ENCODE results near the gene OSBP2. TPM values are rescaled to one million over a fixed set of nuclear protein-coding genes. Genes with fewer than 3 reads are reported as not detected.

Gene OSBP2
- total RNA-seq, 1 experiment from 2014 or later = 10.2 TPM

DNA sequence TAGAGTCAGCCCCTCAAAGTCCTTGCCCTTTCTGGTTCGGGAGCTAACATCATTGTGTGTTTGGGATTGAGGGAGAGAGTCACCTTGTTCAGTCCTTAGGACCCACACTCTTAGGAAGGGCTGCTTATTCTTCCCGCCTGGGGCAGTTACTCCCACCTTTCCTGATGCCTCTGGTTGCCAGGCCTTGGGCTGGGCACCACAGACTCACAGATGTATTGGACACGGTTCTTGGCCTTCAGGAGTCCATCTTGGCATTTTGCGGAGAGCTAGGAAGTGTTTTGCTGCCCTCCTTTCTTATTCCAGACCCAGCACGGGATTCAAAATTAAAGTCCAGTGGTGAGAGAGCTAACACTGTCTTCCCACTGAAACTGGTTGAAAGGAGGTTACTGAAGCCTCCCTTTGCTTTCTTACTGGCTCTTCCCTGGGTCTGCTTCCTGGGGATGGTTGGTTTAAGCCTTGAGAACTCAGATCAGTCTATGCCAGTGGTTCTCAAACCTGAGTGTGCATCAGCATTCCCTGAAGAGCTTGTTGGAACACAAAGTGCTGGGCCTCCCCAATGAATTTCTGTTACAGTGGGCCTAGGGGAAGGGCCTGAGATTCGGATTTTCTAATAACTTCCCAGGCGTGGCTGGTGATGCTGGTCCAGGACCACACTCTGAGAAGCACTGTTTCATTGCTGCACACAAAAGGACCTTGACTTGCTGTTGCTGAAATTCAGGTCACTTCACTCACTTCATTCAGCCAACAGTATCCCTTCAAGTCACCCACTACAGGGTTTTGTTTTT lies 1.4 kb downstream of the OSBP2 start:
- H2AFZ ChIP-seq (ENCODE audit: low read length) = no peak overlapping the region
- TF ChIP-seq EZH2phosphoT487 (IDR thresholded peaks at IDR 0.05; ENCODE audit: borderline replicate concordance, low read length) (no peak), EZH2 (IDR thresholded peaks at IDR 0.05; ENCODE audit: low read length, unreplicated experiment) (no peak)
- TF ChIP-seq, protein P1, sequence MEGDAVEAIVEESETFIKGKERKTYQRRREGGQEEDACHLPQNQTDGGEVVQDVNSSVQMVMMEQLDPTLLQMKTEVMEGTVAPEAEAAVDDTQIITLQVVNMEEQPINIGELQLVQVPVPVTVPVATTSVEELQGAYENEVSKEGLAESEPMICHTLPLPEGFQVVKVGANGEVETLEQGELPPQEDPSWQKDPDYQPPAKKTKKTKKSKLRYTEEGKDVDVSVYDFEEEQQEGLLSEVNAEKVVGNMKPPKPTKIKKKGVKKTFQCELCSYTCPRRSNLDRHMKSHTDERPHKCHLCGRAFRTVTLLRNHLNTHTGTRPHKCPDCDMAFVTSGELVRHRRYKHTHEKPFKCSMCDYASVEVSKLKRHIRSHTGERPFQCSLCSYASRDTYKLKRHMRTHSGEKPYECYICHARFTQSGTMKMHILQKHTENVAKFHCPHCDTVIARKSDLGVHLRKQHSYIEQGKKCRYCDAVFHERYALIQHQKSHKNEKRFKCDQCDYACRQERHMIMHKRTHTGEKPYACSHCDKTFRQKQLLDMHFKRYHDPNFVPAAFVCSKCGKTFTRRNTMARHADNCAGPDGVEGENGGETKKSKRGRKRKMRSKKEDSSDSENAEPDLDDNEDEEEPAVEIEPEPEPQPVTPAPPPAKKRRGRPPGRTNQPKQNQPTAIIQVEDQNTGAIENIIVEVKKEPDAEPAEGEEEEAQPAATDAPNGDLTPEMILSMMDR (conservative IDR thresholded peaks at IDR 0.05; ENCODE audit: low read depth, low read length) = no peak
- H3K27me3 ChIP-seq (ENCODE audit: low read length) = no peaks in the 10 kb centered on the region
- H3K9me3 ChIP-seq (ENCODE audit: low read length) = no peaks in the 10 kb centered on the region
- POLR2A ChIA-PET (ENCODE audit: unreplicated experiment) = no interaction called here
- no peaks in the 10 kb centered on the region for H4K20me1 ChIP-seq (ENCODE audit: low read length)
- H3F3A ChIP-seq (ENCODE audit: low read length, unreplicated experiment) = no peaks in the 10 kb centered on the region
- no peaks in the 10 kb centered on the region for H3K36me3 ChIP-seq (ENCODE audit: low read depth, low read length)
- no peak overlapping the region for H3K4me3 ChIP-seq (ENCODE audit: low read length)
- no peak overlapping the region for H3K27ac ChIP-seq (ENCODE audit: low read length)
- H3K4me1 ChIP-seq (ENCODE audit: insufficient read depth, low read length) = peaks cover 9% of the 10 kb centered on the region; the same call in 1 of the 2 replicates
- no TSS peak for BruUV-seq (replicated peaks)
- no peak overlapping the region for H3K9ac ChIP-seq (ENCODE audit: low read length)
- H3K79me2 ChIP-seq (ENCODE audit: low read length) = no peaks in the 10 kb centered on the region
- ATAC-seq = no peak
- DNase-seq = no peak
- H3K9me2 ChIP-seq (replicated peaks; ENCODE audit: low read length) = no peaks in the 10 kb centered on the region
- intact Hi-C loops (cut with micrococcal nuclease) = loop anchor here (2.0 to 10.0 kb wide), 2 partner anchors 59 to 61 kb away; partner anchors contain the start of gene SLC35E4
- H3K4me2 ChIP-seq (ENCODE audit: low read length) = peak overlapping the region; percentile 91; the same call in 1 of the 2 replicates
- CTCF ChIA-PET = no interaction called here

DNA sequence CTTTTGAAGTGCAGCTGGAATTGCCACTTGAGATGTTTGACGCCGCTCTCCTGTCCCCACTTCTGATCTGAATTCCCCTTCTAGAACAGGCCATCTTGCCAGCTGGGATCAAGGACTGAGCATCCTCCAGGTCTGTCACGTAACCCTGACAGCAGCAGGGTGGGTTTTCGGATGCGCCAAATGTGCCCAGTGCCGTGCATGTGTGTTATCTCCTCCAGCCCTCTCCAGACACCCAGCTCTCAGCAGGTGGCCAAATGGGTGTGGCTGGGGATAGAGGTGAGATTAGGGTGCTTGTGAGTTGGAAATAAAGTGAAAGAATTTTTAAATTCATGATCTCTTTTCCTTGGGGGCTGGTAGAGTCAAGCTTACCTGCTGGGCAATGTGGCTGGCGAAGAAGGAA lies 3.3 kb downstream of the OSBP2 start:
- no peak overlapping the region for H3K27ac ChIP-seq (ENCODE audit: low read length)
- no peaks in the 10 kb centered on the region for H3K79me2 ChIP-seq (ENCODE audit: low read length)
- ChIA-PET POLR2A (ENCODE audit: unreplicated experiment) (no interaction called here), CTCF (no interaction called here)
- no peak overlapping the region for H3K4me3 ChIP-seq (ENCODE audit: low read length)
- H3K9ac ChIP-seq (ENCODE audit: low read length) = no peak overlapping the region
- no peaks in the 10 kb centered on the region for H3K9me2 ChIP-seq (replicated peaks; ENCODE audit: low read length)
- TF ChIP-seq EZH2 (IDR thresholded peaks at IDR 0.05; ENCODE audit: low read length, unreplicated experiment) (no peak), EZH2phosphoT487 (IDR thresholded peaks at IDR 0.05; ENCODE audit: borderline replicate concordance, low read length) (no peak)
- TF ChIP-seq, protein P1 (conservative IDR thresholded peaks at IDR 0.05; ENCODE audit: low read depth, low read length) = no peak
- no peak overlapping the region for H3K4me2 ChIP-seq (ENCODE audit: low read length)
- H3K36me3 ChIP-seq (ENCODE audit: low read depth, low read length) = no peaks in the 10 kb centered on the region
- DNase-seq (no peak), ATAC-seq (no peak)
- no peaks in the 10 kb centered on the region for H3K27me3 ChIP-seq (ENCODE audit: low read length)
- H3K4me1 ChIP-seq (ENCODE audit: insufficient read depth, low read length) = peaks cover 18% of the 10 kb centered on the region
- intact Hi-C loops (cut with micrococcal nuclease) = loop anchor here (10.0 kb wide), 1 partner anchor 57 kb away; no protein-coding TSS in a partner anchor
- no TSS peak for BruUV-seq (replicated peaks)
- no peaks in the 10 kb centered on the region for H3K9me3 ChIP-seq (ENCODE audit: low read length)
- no peaks in the 10 kb centered on the region for H3F3A ChIP-seq (ENCODE audit: low read length, unreplicated experiment)
- H4K20me1 ChIP-seq (ENCODE audit: low read length) = no peaks in the 10 kb centered on the region
- no peak overlapping the region for H2AFZ ChIP-seq (ENCODE audit: low read length)

DNA sequence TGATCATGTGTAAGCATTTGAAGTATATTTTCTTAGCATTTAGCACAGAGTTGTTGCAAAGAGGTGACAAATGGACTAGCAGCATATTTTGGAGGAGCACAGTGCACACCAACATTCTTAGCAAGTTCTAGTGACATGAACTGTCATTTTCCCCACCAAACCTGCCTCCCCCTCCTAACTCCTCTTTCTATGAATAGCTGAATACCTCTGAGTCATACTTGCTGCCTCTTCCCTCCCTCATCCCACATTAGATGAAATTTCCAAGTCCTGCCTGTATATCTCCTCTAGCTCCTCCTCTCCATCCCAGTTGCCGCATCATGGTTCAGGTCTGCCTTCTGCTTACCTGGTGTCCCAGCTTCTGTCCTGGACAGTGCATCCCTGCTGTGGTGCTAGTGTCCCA lies 7.2 kb downstream of the OSBP2 start:
- H3K4me1 ChIP-seq (ENCODE audit: insufficient read depth, low read length) = peaks cover 24% of the 10 kb centered on the region
- H3K9me2 ChIP-seq (replicated peaks; ENCODE audit: low read length) = no peaks in the 10 kb centered on the region
- no peak overlapping the region for H2AFZ ChIP-seq (ENCODE audit: low read length)
- ATAC-seq (peak; percentile 47), DNase-seq (peak; percentile 57)
- H3K9ac ChIP-seq (ENCODE audit: low read length) = no peak overlapping the region
- no peaks in the 10 kb centered on the region for H3K27me3 ChIP-seq (ENCODE audit: low read length)
- 0 out of 2 replicates have a peak overlapping the region, but pooled peaks have one; percentile 13 for H3K4me2 ChIP-seq (ENCODE audit: low read length)
- TF ChIP-seq EZH2 (IDR thresholded peaks at IDR 0.05; ENCODE audit: low read length, unreplicated experiment) = no peak
- TF ChIP-seq, protein P1 (conservative IDR thresholded peaks at IDR 0.05; ENCODE audit: low read depth, low read length) = no peak
- H3K79me2 ChIP-seq (ENCODE audit: low read length) = no peaks in the 10 kb centered on the region
- POLR2A ChIA-PET (ENCODE audit: unreplicated experiment) = no interaction called here
- no peaks in the 10 kb centered on the region for H3F3A ChIP-seq (ENCODE audit: low read length, unreplicated experiment)
- intact Hi-C loops (cut with micrococcal nuclease) = no loop called here
- no peak overlapping the region for H3K27ac ChIP-seq (ENCODE audit: low read length)
- no peaks in the 10 kb centered on the region for H4K20me1 ChIP-seq (ENCODE audit: low read length)
- no peaks in the 10 kb centered on the region for H3K9me3 ChIP-seq (ENCODE audit: low read length)
- H3K4me3 ChIP-seq (ENCODE audit: low read length) = no peak overlapping the region
- no peaks in the 10 kb centered on the region for H3K36me3 ChIP-seq (ENCODE audit: low read depth, low read length)
- CTCF ChIA-PET = no interaction called here
- no TSS peak for BruUV-seq (replicated peaks)

All from PC-3 (cell line).